Stomach (tissue), 4 donors: ENCODE data around the gene TMTC2.

Experiments
- EP300 ChIP-seq: sonication (generic); formaldehyde crosslinking; IDR thresholded peaks from one replicate; pipeline ENCODE4 v1.6.1; 2017; ENCODE audit warnings: antibody characterized with exemption
- POLR2A ChIP-seq, 4 donors: fragments of 450-650 bp; IDR thresholded peaks; one replicate each; pipeline ENCODE4 v1.6.1; 2016; ENCODE audit warnings: antibody characterized with exemption in 4 of 4, control low read depth in 2 of 4, mild to moderate bottlenecking in 1 of 4, moderate library complexity in 1 of 4
- POLR2AphosphoS5 ChIP-seq, 3 donors: sonication (generic); formaldehyde crosslinking; IDR thresholded peaks; one replicate each; pipeline ENCODE4 v1.6.1; 2016; ENCODE audit warnings: antibody characterized with exemption in 3 of 3
- TF ChIP-seq, protein P1 (sequence below), 7 experiments: fragments of 450-650 bp in 4 of 7; fragments of 200-600 bp in 3 of 7; sonication (generic) in 3 of 7; IDR thresholded peaks; one replicate each; pipeline ENCODE4 v1.5.1; 2016 to 2019; ENCODE audit warnings: antibody characterized with exemption in 7 of 7, control low read depth in 2 of 7, mild to moderate bottlenecking in 1 of 7

DNA sequence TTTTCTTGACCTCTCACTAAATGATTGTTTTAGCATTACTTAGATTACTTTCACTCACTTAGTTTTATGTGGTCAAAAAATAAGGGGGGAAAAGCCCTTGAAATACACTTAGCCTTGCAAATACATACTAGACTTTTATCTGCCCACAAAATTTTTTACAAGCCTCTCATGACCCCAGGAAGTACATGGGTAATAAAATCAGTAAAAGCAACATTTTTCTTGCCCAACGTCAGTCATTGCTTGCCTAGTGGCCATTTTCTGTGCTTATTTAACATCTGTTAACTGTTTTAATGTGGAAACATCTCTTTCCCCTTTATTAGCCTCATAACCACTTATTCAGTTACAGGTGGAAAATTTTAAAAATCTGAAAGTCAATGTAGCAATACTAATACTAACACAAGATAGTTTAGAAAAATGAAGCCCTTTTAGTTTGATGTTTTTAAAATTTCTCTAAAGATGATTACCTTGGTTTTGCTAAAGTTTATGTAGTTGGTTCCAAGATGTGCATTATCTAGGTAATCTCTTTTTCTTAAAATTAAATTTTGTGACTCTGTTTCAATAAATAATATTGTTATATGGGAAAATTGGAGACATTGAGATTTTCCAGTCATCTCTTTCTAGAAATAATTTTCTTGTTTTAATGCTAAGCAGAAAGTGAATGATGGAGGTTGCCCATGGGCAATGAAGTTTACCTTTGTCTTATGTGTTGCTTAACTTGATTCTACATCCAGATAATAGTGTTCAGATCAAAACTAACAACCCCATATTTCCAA is 175.5 kb downstream of the TMTC2 start:
- TF ChIP-seq, protein P1, sequence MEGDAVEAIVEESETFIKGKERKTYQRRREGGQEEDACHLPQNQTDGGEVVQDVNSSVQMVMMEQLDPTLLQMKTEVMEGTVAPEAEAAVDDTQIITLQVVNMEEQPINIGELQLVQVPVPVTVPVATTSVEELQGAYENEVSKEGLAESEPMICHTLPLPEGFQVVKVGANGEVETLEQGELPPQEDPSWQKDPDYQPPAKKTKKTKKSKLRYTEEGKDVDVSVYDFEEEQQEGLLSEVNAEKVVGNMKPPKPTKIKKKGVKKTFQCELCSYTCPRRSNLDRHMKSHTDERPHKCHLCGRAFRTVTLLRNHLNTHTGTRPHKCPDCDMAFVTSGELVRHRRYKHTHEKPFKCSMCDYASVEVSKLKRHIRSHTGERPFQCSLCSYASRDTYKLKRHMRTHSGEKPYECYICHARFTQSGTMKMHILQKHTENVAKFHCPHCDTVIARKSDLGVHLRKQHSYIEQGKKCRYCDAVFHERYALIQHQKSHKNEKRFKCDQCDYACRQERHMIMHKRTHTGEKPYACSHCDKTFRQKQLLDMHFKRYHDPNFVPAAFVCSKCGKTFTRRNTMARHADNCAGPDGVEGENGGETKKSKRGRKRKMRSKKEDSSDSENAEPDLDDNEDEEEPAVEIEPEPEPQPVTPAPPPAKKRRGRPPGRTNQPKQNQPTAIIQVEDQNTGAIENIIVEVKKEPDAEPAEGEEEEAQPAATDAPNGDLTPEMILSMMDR (IDR thresholded peaks at IDR 0.05): no peak
- no peak for TF ChIP-seq POLR2A (IDR thresholded peaks at IDR 0.05)
- TF ChIP-seq POLR2AphosphoS5 (IDR thresholded peaks at IDR 0.05): no peak
- no peak for TF ChIP-seq EP300
